HG02623 (cell line): ENCODE measurements around the gene SEC31B.
A peak's percentile ranks its signal among the peaks of the same experiment; 100 is the strongest.

ENCODE experiments used
- ATAC-seq: cut with Tn5 transposase; IDR thresholded peaks from one replicate; pipeline ENCODE4 v1.9.1; 2021; ENCODE audit warnings: moderate library complexity; ENCODE audit not compliant: unreplicated experiment

Gene SEC31B

GRCh38 chr10:100502926-100503494 lies 16.7 kb downstream of the SEC31B start:
- ATAC-seq, result no peak

GRCh38 chr10:100501423-100501822 lies 18.2 kb downstream of the SEC31B start:
- ATAC-seq, result no peak

GRCh38 chr10:100498059-100498458 lies 21.6 kb downstream of the SEC31B start:
- ATAC-seq, result no peak

- no peak for ATAC-seq
Observed at GRCh38 chr10:100496567-100496966, 23.1 kb downstream of the SEC31B start.

- no peak for ATAC-seq
Observed at GRCh38 chr10:100490531-100490930, 29.1 kb downstream of the SEC31B start.

GRCh38 chr10:100489396-100489795 lies 30.3 kb downstream of the SEC31B start:
- ATAC-seq, result no peak

GRCh38 chr10:100487529-100487928 lies 32.1 kb downstream of the SEC31B start:
- ATAC-seq, result no peak

GRCh38 chr10:100485801-100486495 lies 33.7 kb downstream of the SEC31B start:
- ATAC-seq, result no peak

GRCh38 chr10:100485366-100485765 lies 34.3 kb downstream of the SEC31B start:
- no peak for ATAC-seq

- ATAC-seq, result no peak
Observed at GRCh38 chr10:100483876-100484666, 35.6 kb downstream of the SEC31B start.

- ATAC-seq, result no peak
Observed at GRCh38 chr10:100482834-100483185, 36.9 kb downstream of the SEC31B start.

- peak; percentile 31 for ATAC-seq
Observed at GRCh38 chr10:100482181-100482833, 37.4 kb downstream of the SEC31B start.

GRCh38 chr10:100481462-100482081 lies 38.1 kb downstream of the SEC31B start:
- ATAC-seq, result peak; percentile 96

- no peak for ATAC-seq
Observed at GRCh38 chr10:100480002-100480401, 39.7 kb downstream of the SEC31B start.

- no peak for ATAC-seq
Observed at GRCh38 chr10:100479037-100479436, 40.6 kb downstream of the SEC31B start.

GRCh38 chr10:100477970-100478369 lies 41.7 kb downstream of the SEC31B start:
- no peak for ATAC-seq

GRCh38 chr10:100470367-100470766 lies 49.3 kb downstream of the SEC31B start:
- no peak for ATAC-seq

- ATAC-seq, result no peak
Observed at GRCh38 chr10:100469756-100470155, 49.9 kb downstream of the SEC31B start.

GRCh38 chr10:100468978-100469377 lies 50.7 kb downstream of the SEC31B start:
- no peak for ATAC-seq

- ATAC-seq, result no peak
Observed at GRCh38 chr10:100468322-100468721, 51.3 kb downstream of the SEC31B start.

- ATAC-seq, result no peak
Observed at GRCh38 chr10:100462709-100463108, 57.0 kb downstream of the SEC31B start, which contains the start of gene WNT8B. WNT8B (plus strand) TSS chr10:100463009; CDS start chr10:100463169, 160 bp downstream.
